Ishikawa (cell line): ENCODE data around the gene PPP1R18.

ENCODE experiments used
- EP300 ChIP-seq: IDR thresholded peaks from 2 replicates; pipeline ENCODE4 v1.6.1; 2012; ENCODE audit warnings: borderline replicate concordance
- MAX ChIP-seq: IDR thresholded peaks from 2 replicates; pipeline ENCODE4 v1.6.1; 2012
- RAD21 ChIP-seq: IDR thresholded peaks from 2 replicates; pipeline ENCODE4 v1.6.1; 2012; ENCODE audit warnings: low read depth
- REST ChIP-seq: IDR thresholded peaks from 2 replicates; pipeline ENCODE4 v1.6.1; 2012; ENCODE audit warnings: low read depth, mild to moderate bottlenecking
- TAF1 ChIP-seq: IDR thresholded peaks from 2 replicates; pipeline ENCODE4 v1.6.1; 2012; ENCODE audit warnings: low read depth, mild to moderate bottlenecking
- TCF12 ChIP-seq: IDR thresholded peaks from 2 replicates; pipeline ENCODE4 v1.6.1; 2012; ENCODE audit warnings: low read depth

GRCh38 chr6:30645989-30646388, 40.5 kb downstream of the PPP1R18 start:
- TF ChIP-seq RAD21 (no peak), EP300 (no peak), TCF12 (no peak), MAX (no peak), TAF1 (no peak), REST (no peak)
